ENCODE results near the gene TNFRSF19.
"Not testable (repeated sequence)": the region's sequence is repeated elsewhere in the genome, so short reads cannot be mapped to it uniquely, and the experiment has no call there.

The TNFRSF19 gene, protein sequence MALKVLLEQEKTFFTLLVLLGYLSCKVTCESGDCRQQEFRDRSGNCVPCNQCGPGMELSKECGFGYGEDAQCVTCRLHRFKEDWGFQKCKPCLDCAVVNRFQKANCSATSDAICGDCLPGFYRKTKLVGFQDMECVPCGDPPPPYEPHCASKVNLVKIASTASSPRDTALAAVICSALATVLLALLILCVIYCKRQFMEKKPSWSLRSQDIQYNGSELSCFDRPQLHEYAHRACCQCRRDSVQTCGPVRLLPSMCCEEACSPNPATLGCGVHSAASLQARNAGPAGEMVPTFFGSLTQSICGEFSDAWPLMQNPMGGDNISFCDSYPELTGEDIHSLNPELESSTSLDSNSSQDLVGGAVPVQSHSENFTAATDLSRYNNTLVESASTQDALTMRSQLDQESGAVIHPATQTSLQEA

DNA sequence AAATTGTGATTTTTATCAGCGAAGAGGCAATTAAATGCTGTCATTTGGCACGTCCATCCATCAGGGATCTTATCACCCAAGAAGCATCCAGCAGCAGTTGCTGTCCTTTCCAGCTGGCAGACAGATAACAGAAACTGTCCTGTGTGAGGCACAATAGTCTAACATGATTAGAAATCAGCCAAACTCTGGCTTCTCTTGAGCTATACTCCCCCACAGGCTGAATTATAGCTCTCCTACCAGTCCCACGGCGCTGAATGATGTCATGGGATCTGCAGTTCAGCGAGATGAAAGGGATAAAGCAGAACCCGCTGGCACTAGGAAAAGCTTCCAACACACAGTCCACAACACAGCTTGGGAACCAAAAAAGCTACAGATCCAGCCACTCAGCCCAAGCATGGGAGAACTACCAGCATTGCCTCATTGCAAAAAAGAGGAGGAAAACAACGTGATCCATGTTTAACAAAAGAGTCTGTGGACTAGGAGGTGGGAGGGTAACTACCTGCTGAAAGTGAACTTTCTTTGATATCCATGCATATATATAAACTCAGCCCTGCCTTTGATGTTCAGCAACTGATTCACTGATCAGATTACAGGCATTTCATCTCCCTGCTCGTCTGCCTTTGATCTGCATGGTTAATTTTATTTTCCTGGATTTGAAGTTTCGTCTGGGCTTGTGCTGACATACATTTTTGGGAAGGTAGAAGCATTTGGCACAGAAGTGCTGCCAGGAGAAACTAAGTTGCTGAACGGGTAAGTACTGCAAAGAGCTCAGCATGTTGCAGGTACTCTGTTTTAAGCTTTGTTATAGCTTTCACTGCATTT lies at the start of gene TNFRSF19:
Gene TNFRSF19, plus strand, starts transcription at position 314 of the 822 bp plus-strand sequence. CDS start 19,772 bp downstream, outside the sequence.
- TF ChIP-seq, protein P1, sequence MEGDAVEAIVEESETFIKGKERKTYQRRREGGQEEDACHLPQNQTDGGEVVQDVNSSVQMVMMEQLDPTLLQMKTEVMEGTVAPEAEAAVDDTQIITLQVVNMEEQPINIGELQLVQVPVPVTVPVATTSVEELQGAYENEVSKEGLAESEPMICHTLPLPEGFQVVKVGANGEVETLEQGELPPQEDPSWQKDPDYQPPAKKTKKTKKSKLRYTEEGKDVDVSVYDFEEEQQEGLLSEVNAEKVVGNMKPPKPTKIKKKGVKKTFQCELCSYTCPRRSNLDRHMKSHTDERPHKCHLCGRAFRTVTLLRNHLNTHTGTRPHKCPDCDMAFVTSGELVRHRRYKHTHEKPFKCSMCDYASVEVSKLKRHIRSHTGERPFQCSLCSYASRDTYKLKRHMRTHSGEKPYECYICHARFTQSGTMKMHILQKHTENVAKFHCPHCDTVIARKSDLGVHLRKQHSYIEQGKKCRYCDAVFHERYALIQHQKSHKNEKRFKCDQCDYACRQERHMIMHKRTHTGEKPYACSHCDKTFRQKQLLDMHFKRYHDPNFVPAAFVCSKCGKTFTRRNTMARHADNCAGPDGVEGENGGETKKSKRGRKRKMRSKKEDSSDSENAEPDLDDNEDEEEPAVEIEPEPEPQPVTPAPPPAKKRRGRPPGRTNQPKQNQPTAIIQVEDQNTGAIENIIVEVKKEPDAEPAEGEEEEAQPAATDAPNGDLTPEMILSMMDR (IDR thresholded peaks at IDR 0.05; ENCODE audit: insufficient read depth, low read depth, low read length, missing control alignments) = no peak
- H3K4me3 ChIP-seq (ENCODE audit: low read depth, low read length) = peak within 1 kb of the TSS; percentile 82
- peak; percentile 78 for DNase-seq (ENCODE audit: low read depth)

DNA sequence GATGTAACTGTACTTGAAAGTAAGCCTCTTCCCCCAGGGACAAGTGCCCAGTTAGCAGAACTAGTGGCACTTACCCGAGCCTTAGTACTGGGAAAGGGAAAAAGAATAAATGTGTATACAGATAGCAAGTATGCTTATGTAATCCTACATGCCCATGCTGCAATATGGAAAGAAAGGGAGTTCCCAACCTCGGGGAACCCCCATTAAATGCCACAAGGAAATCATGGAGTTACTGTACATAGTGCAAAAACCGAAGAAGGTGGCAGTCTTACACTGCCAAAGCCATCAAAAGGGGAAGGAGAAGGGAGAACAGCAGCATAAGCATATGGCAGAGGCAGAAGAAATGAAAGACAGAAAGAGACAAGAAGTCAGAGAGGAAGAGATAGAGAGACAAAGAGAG lies 40.3 kb upstream of the TNFRSF19 start:
- DNase-seq (ENCODE audit: low read depth) = peak; percentile 38
- H3K4me3 ChIP-seq (ENCODE audit: low read depth, low read length) = not testable (repeated sequence)

DNA sequence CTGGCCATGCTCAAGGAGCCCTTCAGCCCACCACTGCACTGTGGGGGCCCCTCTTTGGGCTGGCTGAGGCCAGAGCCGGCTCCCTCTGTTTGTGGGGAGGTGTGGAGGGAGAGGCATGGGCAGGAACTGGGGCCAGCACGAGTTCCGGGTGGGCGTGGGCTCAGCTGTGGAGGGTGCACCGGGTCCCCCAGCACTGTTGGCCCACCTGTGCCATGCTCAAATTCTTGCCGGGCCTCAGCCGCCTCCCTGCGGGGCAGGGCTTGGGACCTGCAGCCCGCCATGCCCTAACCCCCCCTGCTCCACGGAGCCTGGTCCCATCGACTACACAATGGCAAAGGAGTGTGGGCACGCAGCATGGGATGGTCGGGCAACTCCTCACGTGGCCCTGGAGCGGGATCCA lies 38.8 kb upstream of the TNFRSF19 start:
- H3K4me3 ChIP-seq (ENCODE audit: low read depth, low read length) = no peak overlapping the region
- TF ChIP-seq, protein P1 (IDR thresholded peaks at IDR 0.05; ENCODE audit: insufficient read depth, low read depth, low read length, missing control alignments) = no peak
- DNase-seq (ENCODE audit: low read depth) = no peak

DNA sequence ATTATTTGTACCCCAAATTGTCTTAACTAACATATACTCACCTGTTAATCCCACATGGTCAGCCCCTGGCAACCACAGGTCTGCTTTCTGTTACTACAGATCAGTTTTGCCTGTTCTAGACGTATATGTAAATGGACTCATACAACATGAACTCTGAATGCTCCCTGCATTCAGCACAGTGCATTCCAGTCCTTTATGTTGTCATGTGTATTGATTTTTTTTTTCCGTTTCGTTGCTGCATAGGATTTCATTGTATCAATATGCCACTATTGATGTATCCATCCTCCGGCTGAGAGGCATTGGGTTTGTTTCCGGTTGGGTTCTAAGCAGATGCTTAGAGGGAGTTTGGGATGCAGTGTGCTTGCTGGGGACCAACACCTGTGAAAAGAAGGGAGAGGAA lies 36.1 kb upstream of the TNFRSF19 start:
- H3K4me3 ChIP-seq (ENCODE audit: low read depth, low read length) = no peak overlapping the region
- TF ChIP-seq, protein P1 (IDR thresholded peaks at IDR 0.05; ENCODE audit: insufficient read depth, low read depth, low read length, missing control alignments) = no peak
- DNase-seq (ENCODE audit: low read depth) = no peak

DNA sequence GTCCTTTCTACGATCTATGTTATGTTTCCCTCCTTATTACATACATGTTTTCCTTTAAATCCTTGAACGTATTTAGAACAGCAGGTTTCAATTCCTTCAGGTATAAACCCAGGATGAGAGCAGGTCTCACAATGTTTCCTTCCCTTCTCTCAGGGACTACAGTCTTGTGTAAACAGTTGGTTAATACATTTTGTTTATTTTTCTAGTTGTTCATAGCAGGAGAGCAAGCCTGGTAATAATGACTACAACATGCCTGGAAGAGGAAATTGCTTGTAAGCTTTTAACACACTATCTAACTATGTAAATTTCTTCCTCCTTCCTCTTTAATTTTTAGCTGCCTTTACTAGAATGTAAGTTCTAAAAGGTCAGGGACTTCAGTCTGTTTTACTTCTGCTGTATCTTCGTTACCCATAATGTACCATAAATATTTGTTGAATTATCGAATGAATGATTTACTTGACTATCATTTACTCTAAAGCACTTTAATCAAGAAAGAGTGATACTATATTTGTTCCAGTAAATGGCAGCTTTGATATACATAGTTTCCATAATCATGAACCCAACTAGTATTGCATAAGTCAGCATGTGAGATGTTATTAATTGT lies 28.9 kb upstream of the TNFRSF19 start:
- H3K4me3 ChIP-seq (ENCODE audit: low read depth, low read length) = no peak overlapping the region
- TF ChIP-seq, protein P1 (IDR thresholded peaks at IDR 0.05; ENCODE audit: insufficient read depth, low read depth, low read length, missing control alignments) = no peak
- no peak for DNase-seq (ENCODE audit: low read depth)

DNA sequence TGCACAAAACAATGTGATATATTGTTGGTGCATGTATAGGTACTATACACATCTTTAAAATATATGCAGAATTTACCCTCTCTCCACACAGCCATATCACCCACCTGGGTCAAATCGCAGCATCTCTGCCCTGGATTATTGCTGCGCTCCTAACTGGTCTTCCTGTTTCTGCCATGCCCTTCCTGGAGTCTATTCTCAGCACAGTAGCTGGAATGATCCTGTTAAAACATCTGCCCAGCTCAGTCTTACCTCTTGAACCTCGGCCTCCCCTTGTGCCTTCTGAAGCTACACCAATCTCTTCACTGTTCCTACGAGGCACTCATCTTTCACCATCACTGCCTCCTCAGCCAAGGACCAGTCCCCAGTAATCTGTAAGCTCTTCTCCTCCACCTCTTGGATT lies 25.5 kb upstream of the TNFRSF19 start:
- TF ChIP-seq, protein P1 (IDR thresholded peaks at IDR 0.05; ENCODE audit: insufficient read depth, low read depth, low read length, missing control alignments) = no peak
- DNase-seq (ENCODE audit: low read depth) = no peak
- H3K4me3 ChIP-seq (ENCODE audit: low read depth, low read length) = no peak overlapping the region

All from GM12865 (cell line).